Measurements from ENCODE around the gene ZNF683.

DNA sequence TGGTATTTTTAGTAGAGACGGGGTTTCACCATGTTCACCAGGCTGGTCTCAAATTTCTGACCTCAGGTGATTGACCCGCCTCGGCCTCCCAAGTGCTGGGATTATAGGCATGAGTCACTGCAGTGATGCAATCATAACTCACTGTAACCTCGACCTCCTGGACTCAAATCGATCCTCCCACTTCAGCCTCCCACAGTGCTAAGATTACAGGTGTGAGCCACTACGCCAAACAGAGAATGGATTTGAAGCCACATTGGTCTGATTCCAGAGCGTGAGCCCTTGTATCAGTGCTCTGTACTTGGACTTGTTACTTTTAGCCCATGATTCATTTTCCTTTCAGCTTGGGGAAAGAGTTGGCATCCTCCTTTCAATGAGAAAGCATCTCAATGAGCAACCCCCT lies 14.9 kb upstream of the ZNF683 start:
- TF ChIP-seq, protein P1, sequence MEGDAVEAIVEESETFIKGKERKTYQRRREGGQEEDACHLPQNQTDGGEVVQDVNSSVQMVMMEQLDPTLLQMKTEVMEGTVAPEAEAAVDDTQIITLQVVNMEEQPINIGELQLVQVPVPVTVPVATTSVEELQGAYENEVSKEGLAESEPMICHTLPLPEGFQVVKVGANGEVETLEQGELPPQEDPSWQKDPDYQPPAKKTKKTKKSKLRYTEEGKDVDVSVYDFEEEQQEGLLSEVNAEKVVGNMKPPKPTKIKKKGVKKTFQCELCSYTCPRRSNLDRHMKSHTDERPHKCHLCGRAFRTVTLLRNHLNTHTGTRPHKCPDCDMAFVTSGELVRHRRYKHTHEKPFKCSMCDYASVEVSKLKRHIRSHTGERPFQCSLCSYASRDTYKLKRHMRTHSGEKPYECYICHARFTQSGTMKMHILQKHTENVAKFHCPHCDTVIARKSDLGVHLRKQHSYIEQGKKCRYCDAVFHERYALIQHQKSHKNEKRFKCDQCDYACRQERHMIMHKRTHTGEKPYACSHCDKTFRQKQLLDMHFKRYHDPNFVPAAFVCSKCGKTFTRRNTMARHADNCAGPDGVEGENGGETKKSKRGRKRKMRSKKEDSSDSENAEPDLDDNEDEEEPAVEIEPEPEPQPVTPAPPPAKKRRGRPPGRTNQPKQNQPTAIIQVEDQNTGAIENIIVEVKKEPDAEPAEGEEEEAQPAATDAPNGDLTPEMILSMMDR (conservative IDR thresholded peaks at IDR 0.05) = no peak
- no peak for TF ChIP-seq ZFX (IDR thresholded peaks at IDR 0.05)
